OCI-LY1 (cell line): ENCODE data around the gene SYNGAP1.

Experiments
- CTCF ChIP-seq: fragments of 200-600 bp; sonication (generic), shearing (Covaris generic); IDR thresholded peaks from 2 replicates; pipeline ENCODE4 v1.5.1; 2017; ENCODE audit warnings: mild to moderate bottlenecking, antibody characterized with exemption, low read length, moderate library complexity, mixed read lengths
- EZH2 ChIP-seq: fragments of 200-600 bp; sonication (generic), shearing (Covaris generic); IDR thresholded peaks from 2 replicates; pipeline ENCODE4 v1.8.0; 2017; ENCODE audit warnings: borderline replicate concordance, mixed run types, mild to moderate bottlenecking, antibody characterized with exemption, low read length, moderate library complexity, mixed read lengths

- no peak for TF ChIP-seq CTCF
- no peak for TF ChIP-seq EZH2
These were observed 2.5 kb upstream of the SYNGAP1 start for GRCh38 chr6:33417128-33417902.
